Measurements from ENCODE around the gene OTUB2. TPM values are rescaled to one million over a fixed set of nuclear protein-coding genes. Genes with fewer than 3 reads are reported as not detected.
A peak's percentile ranks its signal among the peaks of the same experiment; 100 is the strongest.

The OTUB2 gene
- total RNA-seq, 4 donors from 2014 or later, result 0.21 to 0.66 (median 0.60) TPM; not detected in 1

GRCh38 chr14:94021416-94022157 lies 4.6 kb upstream of the OTUB2 start:
- no peak overlapping the region for H3K27ac ChIP-seq
- H3K9me3 ChIP-seq, result no peaks in the 10 kb centered on the region
- 64 to 65% methylated on average over 10 of the region's 10 CpGs for WGBS, 2 donors
- no peak for DNase-seq (ENCODE audit: low spot score in 2 of 2)
- H3K27me3 ChIP-seq, result no peaks in the 10 kb centered on the region
- no peaks in the 10 kb centered on the region for H3K36me3 ChIP-seq
- TF ChIP-seq EP300 (IDR thresholded peaks at IDR 0.05) (no peak), POLR2A (IDR thresholded peaks at IDR 0.05) (no peak), CTCF (IDR thresholded peaks at IDR 0.05) (no peak)
- no peak overlapping the region for H3K4me3 ChIP-seq
- H3K4me1 ChIP-seq, result peaks cover 0 to 4% (median 0%) of the 10 kb centered on the region in 4 donors

- WGBS, 2 donors, result 66 to 73% methylated on average over 9 to 10 of the region's 10 CpGs
- TF ChIP-seq CTCF (IDR thresholded peaks at IDR 0.05), result no peak
- TF ChIP-seq EP300 (IDR thresholded peaks at IDR 0.05), result no peak
- TF ChIP-seq POLR2A (IDR thresholded peaks at IDR 0.05), result no peak
- no peaks in the 10 kb centered on the region for H3K36me3 ChIP-seq
- H3K27me3 ChIP-seq, result no peaks in the 10 kb centered on the region
- H3K4me1 ChIP-seq, result peaks cover 0 to 14% (median 0%) of the 10 kb centered on the region in 4 donors
- no peak overlapping the region for H3K27ac ChIP-seq
- H3K9me3 ChIP-seq, result no peaks in the 10 kb centered on the region
- DNase-seq (ENCODE audit: low spot score in 2 of 2), result no peak
- no peak overlapping the region for H3K4me3 ChIP-seq
Measured at GRCh38 chr14:94022532-94023411, 3.4 kb upstream of the OTUB2 start.

GRCh38 chr14:94024549-94024948 lies 1.6 kb upstream of the OTUB2 start:
- 83 to 92% methylated on average over 2 of the region's 2 CpGs for WGBS, 2 donors

DNA sequence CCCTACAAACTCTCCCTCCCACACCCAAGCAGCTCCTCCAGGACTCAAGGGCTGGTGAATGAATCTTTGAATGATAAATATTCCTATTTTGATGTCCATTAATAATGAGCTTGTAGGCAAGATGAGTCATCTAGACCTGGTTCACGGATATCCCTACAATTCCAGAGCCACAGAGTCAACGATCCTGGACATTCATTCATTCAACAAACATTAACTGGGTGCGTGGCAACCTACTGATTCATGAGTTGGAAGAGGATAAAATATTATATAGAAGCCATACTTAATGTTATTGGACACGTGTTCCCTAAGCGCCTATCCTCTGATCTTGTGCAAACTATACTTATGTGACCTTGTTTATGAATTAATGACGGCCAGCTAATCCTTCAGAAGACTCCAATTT lies 420 bp upstream of the OTUB2 start:
- Histone ChIP-seq H3K27me3 (no peaks in the 10 kb centered on the region), H3K27ac (no peak overlapping the region), H3K36me3 (no peaks in the 10 kb centered on the region), H3K4me1 (peaks cover 0 to 14% (median 0%) of the 10 kb centered on the region in 4 donors), H3K4me3 (peak overlapping the region in 2 of 4 donors; percentile 61 to 73), H3K9me3 (no peaks in the 10 kb centered on the region)
- no peak for DNase-seq (ENCODE audit: low spot score in 2 of 2)
- TF ChIP-seq POLR2A (IDR thresholded peaks at IDR 0.05), result no peak
- WGBS, 2 donors, result 55 to 58% methylated on average over 6 of the region's 6 CpGs

More at GRCh38 chr14:94024549-94024948, 1.6 kb upstream of the OTUB2 start:
- no peaks in the 10 kb centered on the region for H3K27me3 ChIP-seq
- H3K27ac ChIP-seq, result no peak overlapping the region
- no peak overlapping the region for H3K4me3 ChIP-seq
- no peak for DNase-seq (ENCODE audit: low spot score in 2 of 2)
- no peak for TF ChIP-seq CTCF (IDR thresholded peaks at IDR 0.05)
- no peak for TF ChIP-seq EP300 (IDR thresholded peaks at IDR 0.05)
- TF ChIP-seq POLR2A (IDR thresholded peaks at IDR 0.05), result no peak
- H3K36me3 ChIP-seq, result no peaks in the 10 kb centered on the region
- H3K4me1 ChIP-seq, result peaks cover 0 to 14% (median 0%) of the 10 kb centered on the region in 4 donors
- H3K9me3 ChIP-seq, result no peaks in the 10 kb centered on the region

GRCh38 chr14:94026889-94027469 lies 839 bp downstream of the OTUB2 start:
- DNase-seq (ENCODE audit: low spot score in 2 of 2), result no peak
- Histone ChIP-seq H3K27ac (no peak overlapping the region), H3K36me3 (no peaks in the 10 kb centered on the region), H3K27me3 (no peaks in the 10 kb centered on the region), H3K4me1 (peaks cover 0 to 14% (median 0%) of the 10 kb centered on the region in 4 donors), H3K9me3 (no peaks in the 10 kb centered on the region), H3K4me3 (peak overlapping the region; percentile 40 to 73 (median 62))
- 45 to 57% methylated on average over 12 to 17 of the region's 17 CpGs for WGBS, 2 donors
- TF ChIP-seq EP300 (IDR thresholded peaks at IDR 0.05), result no peak
